ENCODE measurements around the gene PJVK. TPM values are rescaled to one million over a fixed set of nuclear protein-coding genes. Genes with fewer than 3 reads are reported as not detected.
A peak's percentile ranks its signal among the peaks of the same experiment; 100 is the strongest.

Gene PJVK
- total and polyA plus RNA-seq, 2 of the 13 experiments (the other 11 are each of a cell fraction or from before 2014, with no cell fraction given) = 1.2 to 2.6 TPM

GRCh38 chr2:178480227-178481181 is 29.3 kb downstream of the PJVK start, which contains the start of gene PLEKHA3 (continued):
- TF ChIP-seq TCF7L2 (IDR thresholded peaks at IDR 0.05; ENCODE audit: low read depth, low read length) (no peak), ZNF225 (CRISPR knock-in tag; IDR thresholded peaks at IDR 0.05) (no peak), NPAS2 (CRISPR knock-in tag; IDR thresholded peaks at IDR 0.05; ENCODE audit: borderline replicate concordance) (no peak), HOXA9 (CRISPR knock-in tag; IDR thresholded peaks at IDR 0.05; ENCODE audit: borderline replicate concordance) (no peak), ZNF737 (CRISPR knock-in tag; IDR thresholded peaks at IDR 0.05; ENCODE audit: borderline replicate concordance) (no peak), GATAD2A (CRISPR knock-in tag; IDR thresholded peaks at IDR 0.05) (peak; percentile 49), UBTF (CRISPR knock-in tag; IDR thresholded peaks at IDR 0.05) (peak; percentile 95), ZNF446 (CRISPR knock-in tag; IDR thresholded peaks at IDR 0.05) (peak; percentile 33; the same call in 1 of the 2 replicates), AGO1 (IDR thresholded peaks at IDR 0.05; ENCODE audit: low read depth, low read length, poor library complexity, severe bottlenecking) (no peak), ZNF484 (CRISPR knock-in tag; IDR thresholded peaks at IDR 0.05; ENCODE audit: borderline replicate concordance, low read depth) (no peak), ZNF367 (CRISPR knock-in tag; IDR thresholded peaks at IDR 0.05; ENCODE audit: borderline replicate concordance) (peak; percentile 64; the same call in 1 of the 2 replicates), NFIC (IDR thresholded peaks at IDR 0.05; ENCODE audit: low read length) (no peak), HNRNPL (IDR thresholded peaks at IDR 0.05; ENCODE audit: low read depth, low read length) (no peak), DRAP1 (CRISPR knock-in tag; IDR thresholded peaks at IDR 0.05) (peak; percentile 67; the same call in 1 of the 2 replicates), ZNF326 (CRISPR knock-in tag; IDR thresholded peaks at IDR 0.05; ENCODE audit: borderline replicate concordance) (no peak), SATB2 (CRISPR knock-in tag; IDR thresholded peaks at IDR 0.05) (peak; percentile 50; the same call in 1 of the 2 replicates), GPN1 (CRISPR knock-in tag; IDR thresholded peaks at IDR 0.05; ENCODE audit: borderline replicate concordance) (no peak), RNF2 (conservative IDR thresholded peaks at IDR 0.05; ENCODE audit: low read depth) (peak; percentile 67), POGZ (CRISPR knock-in tag; IDR thresholded peaks at IDR 0.05) (peak; percentile 74; the same call in 1 of the 2 replicates)
- TF ChIP-seq, protein P1, sequence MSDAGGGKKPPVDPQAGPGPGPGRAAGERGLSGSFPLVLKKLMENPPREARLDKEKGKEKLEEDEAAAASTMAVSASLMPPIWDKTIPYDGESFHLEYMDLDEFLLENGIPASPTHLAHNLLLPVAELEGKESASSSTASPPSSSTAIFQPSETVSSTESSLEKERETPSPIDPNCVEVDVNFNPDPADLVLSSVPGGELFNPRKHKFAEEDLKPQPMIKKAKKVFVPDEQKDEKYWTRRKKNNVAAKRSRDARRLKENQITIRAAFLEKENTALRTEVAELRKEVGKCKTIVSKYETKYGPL (CRISPR knock-in tag; IDR thresholded peaks at IDR 0.05) = peak; percentile 48
- TF ChIP-seq, protein P2, sequence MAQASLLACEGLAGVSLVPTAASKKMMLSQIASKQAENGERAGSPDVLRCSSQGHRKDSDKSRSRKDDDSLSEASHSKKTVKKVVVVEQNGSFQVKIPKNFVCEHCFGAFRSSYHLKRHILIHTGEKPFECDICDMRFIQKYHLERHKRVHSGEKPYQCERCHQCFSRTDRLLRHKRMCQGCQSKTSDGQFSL (CRISPR knock-in tag; IDR thresholded peaks at IDR 0.05) = peak; percentile 34; the same call in 1 of the 2 replicates
- TF ChIP-seq, protein P3, sequence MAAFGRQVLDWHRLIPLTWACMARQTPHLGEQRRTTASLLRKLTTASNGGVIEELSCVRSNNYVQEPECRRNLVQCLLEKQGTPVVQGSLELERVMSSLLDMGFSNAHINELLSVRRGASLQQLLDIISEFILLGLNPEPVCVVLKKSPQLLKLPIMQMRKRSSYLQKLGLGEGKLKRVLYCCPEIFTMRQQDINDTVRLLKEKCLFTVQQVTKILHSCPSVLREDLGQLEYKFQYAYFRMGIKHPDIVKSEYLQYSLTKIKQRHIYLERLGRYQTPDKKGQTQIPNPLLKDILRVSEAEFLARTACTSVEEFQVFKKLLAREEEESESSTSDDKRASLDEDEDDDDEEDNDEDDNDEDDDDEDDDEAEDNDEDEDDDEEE (CRISPR knock-in tag; IDR thresholded peaks at IDR 0.05) = peak; percentile 75; the same call in 1 of the 2 replicates
- TF ChIP-seq, protein P4, sequence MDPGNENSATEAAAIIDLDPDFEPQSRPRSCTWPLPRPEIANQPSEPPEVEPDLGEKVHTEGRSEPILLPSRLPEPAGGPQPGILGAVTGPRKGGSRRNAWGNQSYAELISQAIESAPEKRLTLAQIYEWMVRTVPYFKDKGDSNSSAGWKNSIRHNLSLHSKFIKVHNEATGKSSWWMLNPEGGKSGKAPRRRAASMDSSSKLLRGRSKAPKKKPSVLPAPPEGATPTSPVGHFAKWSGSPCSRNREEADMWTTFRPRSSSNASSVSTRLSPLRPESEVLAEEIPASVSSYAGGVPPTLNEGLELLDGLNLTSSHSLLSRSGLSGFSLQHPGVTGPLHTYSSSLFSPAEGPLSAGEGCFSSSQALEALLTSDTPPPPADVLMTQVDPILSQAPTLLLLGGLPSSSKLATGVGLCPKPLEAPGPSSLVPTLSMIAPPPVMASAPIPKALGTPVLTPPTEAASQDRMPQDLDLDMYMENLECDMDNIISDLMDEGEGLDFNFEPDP (CRISPR knock-in tag; conservative IDR thresholded peaks at IDR 0.05) = no peak
